ENCODE data around the gene DLGAP1.

- TF ChIP-seq CTCF (IDR thresholded peaks at IDR 0.05; ENCODE audit: poor library complexity) (no peak), EZH2 (IDR thresholded peaks at IDR 0.05; ENCODE audit: borderline replicate concordance) (no peak), EZH2phosphoT487 (IDR thresholded peaks at IDR 0.05; ENCODE audit: low read depth, severe bottlenecking, unreplicated experiment) (no peak)
Measured at GRCh38 chr18:3932276-3932675, 522.8 kb downstream of the DLGAP1 start.
